ENCODE results near the gene GPR84. TPM values are rescaled to one million over a fixed set of nuclear protein-coding genes. Genes with fewer than 3 reads are reported as not detected.

GPR84 gene
- polyA plus RNA-seq, 1 of the 3 experiments (the other 2 are of a cell fraction): 0.03 TPM

GRCh38 chr12:54351341-54351740 is 12.9 kb downstream of the GPR84 start:
- Histone ChIP-seq H3K79me2 (ENCODE audit: insufficient read depth) (no peaks in the 10 kb centered on the region), H3F3A (replicated peaks; ENCODE audit: insufficient read depth) (no peaks in the 10 kb centered on the region), H3K9me2 (no peaks in the 10 kb centered on the region), H2AFZ (ENCODE audit: low read depth) (no peak overlapping the region), H4K20me1 (ENCODE audit: insufficient read depth) (no peaks in the 10 kb centered on the region), H3K36me3 (replicated peaks in 1 of 2; ENCODE audit: control insufficient read depth in 1 of 2, insufficient read depth in 2 of 2, low read length in 1 of 2) (peaks cover 15 to 45% of the 10 kb centered on the region in 2 experiments), H3K9ac (no peak overlapping the region), H3K9me3 (no peaks in the 10 kb centered on the region), H3K4me1 (ENCODE audit: control insufficient read depth in 1 of 2, insufficient read depth in 2 of 2, low read depth in 1 of 2, low read length in 1 of 2) (peaks cover 25 to 35% of the 10 kb centered on the region in 2 experiments), H3K4me3 (ENCODE audit: low read depth in 2 of 2, low read length in 1 of 2) (no peak overlapping the region), H3K27ac (ENCODE audit: low read depth in 2 of 2, low read length in 1 of 2) (peak overlapping the region; percentile 63 to 99; a peak in 3 of 4 replicates), H3K27me3 (ENCODE audit: insufficient read depth) (no peaks in the 10 kb centered on the region), H3K4me2 (peak overlapping the region; percentile 21; the same call in 1 of the 2 replicates)
- TF ChIP-seq REST (IDR thresholded peaks at IDR 0.05; ENCODE audit: low read depth, low read length) (no peak), MXI1 (IDR thresholded peaks at IDR 0.05; ENCODE audit: low read depth, low read length) (no peak), GABPA (IDR thresholded peaks at IDR 0.05; ENCODE audit: low read depth) (no peak), USF1 (IDR thresholded peaks at IDR 0.05; ENCODE audit: borderline replicate concordance, low read depth) (no peak), SMC3 (IDR thresholded peaks at IDR 0.05; ENCODE audit: low read depth, low read length) (no peak), RXRA (IDR thresholded peaks at IDR 0.05; ENCODE audit: borderline replicate concordance, low read depth) (no peak), ELF1 (IDR thresholded peaks at IDR 0.05) (no peak), CHD2 (IDR thresholded peaks at IDR 0.05; ENCODE audit: low read length, partially characterized antibody) (no peak), SIN3A (IDR thresholded peaks at IDR 0.05; ENCODE audit: borderline replicate concordance, low read depth, low read length) (no peak), MEF2A (IDR thresholded peaks at IDR 0.05; ENCODE audit: borderline replicate concordance, low read depth) (no peak), JUND (IDR thresholded peaks at IDR 0.05) (no peak)
- POLR2A ChIA-PET: interaction anchor here (0.8 to 3.1 kb wide), 3 partner anchors 26 to 71 kb away, joined by 3 to 18 read pairs (median 5); partner anchors contain the start of genes CBX5, COPZ1 and HNRNPA1
- WGBS (ENCODE audit: low lambda C conversion rate): 83% methylated on average over 4 of the region's 4 CpGs
- DNase-seq: no peak
- CTCF ChIA-PET: interaction anchor here (0.8 to 5.3 kb wide), 11 partner anchors 8 to 137 kb away, joined by 3 to 63 read pairs (median 4); partner anchors contain the start of gene COPZ1

GRCh38 chr12:54350743-54351142 is 13.5 kb downstream of the GPR84 start:
- Histone ChIP-seq H3K4me3 (ENCODE audit: low read depth in 2 of 2, low read length in 1 of 2) (no peak overlapping the region), H2AFZ (ENCODE audit: low read depth) (no peak overlapping the region), H3K9me2 (no peaks in the 10 kb centered on the region), H3K4me1 (ENCODE audit: control insufficient read depth in 1 of 2, insufficient read depth in 2 of 2, low read depth in 1 of 2, low read length in 1 of 2) (peaks cover 25 to 35% of the 10 kb centered on the region in 2 experiments), H3K9me3 (no peaks in the 10 kb centered on the region), H3F3A (replicated peaks; ENCODE audit: insufficient read depth) (no peaks in the 10 kb centered on the region), H3K4me2 (no peak overlapping the region), H3K27ac (ENCODE audit: low read depth in 2 of 2, low read length in 1 of 2) (no peak overlapping the region), H3K9ac (no peak overlapping the region), H4K20me1 (ENCODE audit: insufficient read depth) (no peaks in the 10 kb centered on the region), H3K36me3 (replicated peaks in 1 of 2; ENCODE audit: control insufficient read depth in 1 of 2, insufficient read depth in 2 of 2, low read length in 1 of 2) (peaks cover 15 to 47% of the 10 kb centered on the region in 2 experiments), H3K79me2 (ENCODE audit: insufficient read depth) (no peaks in the 10 kb centered on the region), H3K27me3 (ENCODE audit: insufficient read depth) (no peaks in the 10 kb centered on the region)
- DNase-seq: no peak
- 73% methylated on average over 3 of the region's 3 CpGs for WGBS (ENCODE audit: low lambda C conversion rate)
- ChIA-PET POLR2A (interaction anchor here (0.8 kb wide), 1 partner anchor 70 kb away, joined by 3 read pairs; the partner anchor contains the start of gene HNRNPA1), CTCF (interaction anchor here (0.5 to 5.3 kb wide), 13 partner anchors 8 to 136 kb away, joined by 3 to 63 read pairs (median 4); partner anchors contain the start of gene COPZ1)
- TF ChIP-seq, protein P1, sequence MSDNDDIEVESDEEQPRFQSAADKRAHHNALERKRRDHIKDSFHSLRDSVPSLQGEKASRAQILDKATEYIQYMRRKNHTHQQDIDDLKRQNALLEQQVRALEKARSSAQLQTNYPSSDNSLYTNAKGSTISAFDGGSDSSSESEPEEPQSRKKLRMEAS (IDR thresholded peaks at IDR 0.05; ENCODE audit: low read depth): no peak
- TF ChIP-seq ELF1 (IDR thresholded peaks at IDR 0.05) (no peak), FOXJ3 (CRISPR knock-in tag; IDR thresholded peaks at IDR 0.05) (no peak), NRF1 (IDR thresholded peaks at IDR 0.05; ENCODE audit: low read depth, low read length) (no peak), NFIC (IDR thresholded peaks at IDR 0.05; ENCODE audit: borderline replicate concordance) (no peak), GABPA (IDR thresholded peaks at IDR 0.05; ENCODE audit: low read depth) (no peak), YY1 (IDR thresholded peaks at IDR 0.05; ENCODE audit: low read depth) (no peak), RFX5 (IDR thresholded peaks at IDR 0.05; ENCODE audit: low read length) (no peak), TCF12 (IDR thresholded peaks at IDR 0.05) (no peak), TEAD4 (IDR thresholded peaks at IDR 0.05; ENCODE audit: borderline replicate concordance, insufficient read depth) (no peak)
